GM18502 (cell line): ENCODE measurements around the gene BCAS2.

Experiments used
- ATAC-seq: cut with Tn5 transposase; IDR thresholded peaks from one replicate; pipeline ENCODE4 v1.9.1; 2021; ENCODE audit warnings: mild to moderate bottlenecking; ENCODE audit not compliant: unreplicated experiment, poor library complexity

Gene BCAS2

DNA sequence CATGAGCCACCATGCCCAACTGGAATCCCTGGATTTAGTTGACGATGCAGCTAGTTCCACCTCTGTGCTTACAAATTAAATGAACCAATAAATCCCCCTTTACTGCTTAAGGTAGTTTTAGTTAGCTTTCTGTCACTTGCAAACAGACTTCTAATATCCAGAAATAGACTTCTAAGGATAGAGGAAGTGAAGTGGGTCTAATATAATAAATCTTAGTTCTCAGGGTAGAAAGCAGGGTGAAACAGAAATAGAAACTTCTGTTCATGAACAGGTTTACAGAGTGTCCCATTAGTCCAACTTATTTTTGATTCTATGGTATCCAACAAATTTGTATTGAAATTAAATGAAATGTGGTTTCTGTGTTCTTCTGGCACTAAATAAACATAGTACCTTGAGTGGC, 20.1 kb downstream of the BCAS2 start:
- ATAC-seq, result peak; percentile 51

DNA sequence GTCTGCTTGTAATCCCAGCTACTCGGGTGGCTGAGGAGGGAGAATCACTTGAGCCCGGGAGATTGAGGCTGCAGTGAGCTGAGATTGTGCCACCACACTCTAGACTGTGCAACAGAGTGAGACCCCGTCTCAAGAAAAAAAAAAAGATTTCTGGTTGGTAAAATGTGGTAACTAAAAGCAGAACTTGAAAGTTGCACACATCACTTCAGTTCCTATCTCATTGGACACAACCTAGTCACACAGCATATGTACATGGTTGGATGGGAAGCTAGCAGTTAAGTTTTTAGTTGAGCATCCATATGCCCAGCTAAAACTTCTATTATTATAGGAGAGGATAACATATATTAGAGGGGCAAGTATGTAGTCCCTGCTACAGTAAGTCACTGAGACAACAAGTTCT, 22.1 kb downstream of the BCAS2 start:
- ATAC-seq, result peak; percentile 69

DNA sequence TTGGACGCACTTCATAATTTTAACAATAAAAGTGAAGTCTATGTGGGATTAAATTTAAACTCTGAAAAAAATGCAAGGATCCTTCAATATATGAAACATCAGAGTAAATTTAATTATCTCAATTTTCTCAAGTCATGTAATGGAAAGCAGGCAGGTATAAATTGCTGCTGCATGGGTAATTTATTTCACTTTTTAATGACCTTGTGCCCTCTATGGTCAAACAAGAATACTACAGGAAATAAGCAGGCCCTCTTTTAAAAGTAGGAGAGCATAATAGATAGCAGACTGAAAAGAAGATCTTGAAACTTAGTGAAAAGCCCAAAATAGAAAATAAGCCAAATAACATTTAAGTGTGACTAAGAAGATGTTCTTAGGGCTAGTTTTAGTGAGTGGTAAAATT, 22.9 kb downstream of the BCAS2 start:
- ATAC-seq, result no peak

DNA sequence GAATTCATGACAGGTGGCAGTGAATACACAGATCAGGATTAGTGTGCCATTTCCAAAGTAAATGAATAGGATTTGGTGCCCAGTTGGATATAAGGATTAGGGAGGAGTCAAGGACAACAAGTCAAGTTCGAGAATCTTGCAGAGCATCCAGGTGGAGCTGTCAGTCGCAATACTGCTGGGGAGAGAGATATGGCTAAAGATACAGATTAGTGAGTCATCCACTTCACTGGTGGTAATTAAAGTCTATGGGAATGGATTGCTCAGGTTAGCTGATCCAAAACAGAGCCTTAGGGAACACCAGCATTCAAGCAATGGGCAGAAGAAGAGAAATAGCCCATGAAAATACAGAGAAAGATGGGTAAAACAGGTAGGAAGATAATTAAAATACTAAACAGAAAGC, 26.8 kb downstream of the BCAS2 start:
- no peak for ATAC-seq

DNA sequence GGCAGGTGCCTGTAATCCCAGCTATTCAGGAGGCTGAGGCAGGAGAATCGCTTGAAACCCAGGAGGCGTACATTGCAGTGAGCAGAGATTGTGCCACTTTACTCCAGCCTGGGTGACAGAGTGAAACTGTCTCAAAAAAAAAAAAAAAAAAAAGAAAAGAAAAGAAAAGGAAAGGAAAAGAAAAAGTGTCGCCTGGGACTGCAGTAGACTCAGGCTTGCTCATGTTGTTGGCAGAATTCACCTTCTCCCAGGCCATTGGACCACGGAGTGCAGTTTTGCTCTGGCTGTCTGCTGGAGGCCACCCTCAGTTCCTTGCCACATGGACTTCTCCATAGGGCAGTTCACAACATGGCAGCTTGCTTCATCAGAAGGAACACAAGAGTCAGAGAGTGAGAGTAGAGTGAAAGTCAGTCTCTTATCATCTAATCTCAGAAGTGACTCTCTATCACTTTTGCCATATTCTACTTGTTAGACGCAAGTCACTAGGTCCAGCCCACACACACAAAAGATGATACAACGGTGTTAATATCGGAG, 29.2 kb downstream of the BCAS2 start:
- no peak for ATAC-seq

DNA sequence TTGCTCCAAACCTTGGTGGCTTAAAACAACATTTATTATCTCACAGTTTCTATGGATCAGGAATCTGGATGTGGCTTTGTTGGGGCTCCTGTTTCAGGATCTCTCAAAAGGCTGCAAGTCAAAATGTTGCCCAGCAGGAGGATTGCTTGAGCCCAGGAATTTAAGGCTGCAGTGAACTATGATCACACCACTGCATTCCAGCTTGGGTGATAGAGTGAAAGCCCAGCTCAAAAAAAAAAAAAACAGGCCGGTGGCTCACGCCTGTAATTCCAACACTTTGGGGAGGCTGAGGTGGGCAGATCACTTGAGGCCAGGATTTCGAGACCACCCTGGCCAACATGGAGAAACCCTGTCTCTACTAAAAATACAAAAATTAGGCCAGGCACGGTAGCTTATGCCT, 30.0 kb downstream of the BCAS2 start:
- ATAC-seq, result no peak

DNA sequence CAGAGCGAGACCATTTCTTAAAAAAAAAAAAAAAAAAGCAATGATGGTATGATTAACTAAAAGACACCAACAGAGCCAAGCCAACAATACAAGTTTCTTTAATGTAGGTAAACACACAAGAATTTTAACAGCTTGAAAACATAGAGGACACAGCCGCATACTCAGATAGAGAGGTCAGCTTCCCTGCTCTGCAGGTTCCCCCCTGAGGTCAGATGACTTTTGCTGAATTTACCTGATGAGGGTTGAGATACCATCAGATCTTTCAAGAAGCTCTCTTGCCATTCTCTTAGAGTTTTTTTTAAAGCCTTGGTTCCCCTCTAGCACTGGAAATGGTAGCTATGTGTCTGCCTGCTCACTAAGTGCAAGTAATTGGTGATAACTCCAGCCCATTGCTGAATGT, 31.1 kb downstream of the BCAS2 start:
- no peak for ATAC-seq

DNA sequence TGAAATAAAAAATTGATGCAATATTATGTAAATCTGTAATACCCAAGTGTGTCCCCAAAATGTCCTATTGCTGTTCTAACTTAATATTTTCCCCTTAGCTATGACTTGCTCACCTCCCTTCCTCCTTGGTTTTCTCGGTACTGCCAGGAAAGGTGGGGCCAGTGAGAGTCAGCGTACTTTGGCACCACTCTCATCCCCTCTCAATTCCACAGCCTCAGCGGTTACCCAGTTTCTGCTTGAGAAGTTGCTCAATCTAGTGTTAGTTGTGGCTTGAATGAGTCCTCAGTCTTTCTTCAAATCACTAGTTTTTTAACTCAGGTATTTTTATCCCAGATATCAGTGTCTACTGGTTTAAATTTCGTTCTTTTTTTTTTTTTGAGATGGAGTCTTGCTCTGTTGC, 32.3 kb downstream of the BCAS2 start:
- no peak for ATAC-seq

DNA sequence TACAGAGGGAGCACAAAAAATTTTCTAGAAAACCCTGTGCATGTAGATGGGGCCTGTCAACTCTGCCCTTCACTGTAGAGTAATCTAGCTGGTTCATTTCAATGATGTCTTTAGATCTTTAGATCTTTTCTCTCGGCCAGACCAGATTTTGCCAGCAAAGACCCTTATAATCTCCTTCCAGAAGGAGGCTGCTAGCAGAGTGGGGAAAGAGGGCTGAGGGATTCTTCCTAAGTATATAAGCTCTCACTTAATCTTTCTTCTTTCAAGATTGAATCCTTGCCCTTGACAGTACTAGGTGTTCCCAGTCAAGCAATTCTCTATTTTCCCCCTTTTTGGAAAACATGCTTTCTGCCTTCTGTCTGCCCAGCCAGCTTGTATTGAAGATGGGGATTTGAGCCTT, 34.3 kb downstream of the BCAS2 start:
- no peak for ATAC-seq

DNA sequence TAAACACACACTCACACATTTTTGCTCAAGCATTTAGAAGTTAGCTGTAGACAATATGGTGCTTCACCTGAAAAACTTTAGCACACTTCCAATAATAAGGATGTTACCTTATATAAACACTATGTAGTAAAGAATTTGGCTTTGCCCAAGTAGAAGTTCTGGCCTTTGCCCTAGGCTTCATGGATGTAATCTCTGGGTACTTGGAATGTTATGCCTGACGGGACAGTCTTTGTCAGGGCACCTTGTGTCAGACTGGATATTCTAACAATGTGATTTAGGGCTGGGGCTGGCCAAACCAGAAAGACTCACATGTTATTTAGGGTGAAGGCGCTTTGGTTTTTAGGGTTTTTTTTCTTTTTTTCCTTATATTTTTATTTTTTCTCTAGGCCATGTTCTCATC, 35.6 kb downstream of the BCAS2 start:
- ATAC-seq, result no peak

DNA sequence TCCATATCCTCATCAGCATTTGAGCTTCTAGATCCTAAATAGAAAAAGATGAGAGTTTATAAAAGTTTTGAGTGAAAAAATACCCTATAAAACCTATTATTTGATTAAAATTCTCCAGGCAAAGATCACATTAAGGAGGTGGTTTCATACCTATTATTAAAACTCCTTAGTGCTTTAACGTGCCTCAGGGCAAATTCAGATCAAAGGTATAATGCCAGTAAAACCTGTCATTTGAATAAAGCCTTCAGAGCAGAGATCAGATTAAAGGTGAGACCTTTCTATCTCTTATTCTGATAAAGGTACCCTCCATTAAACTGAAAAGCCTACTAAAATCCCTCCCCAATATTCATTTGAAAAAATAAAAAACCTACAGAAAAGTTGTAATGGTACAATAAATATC, 36.1 kb downstream of the BCAS2 start:
- no peak for ATAC-seq

DNA sequence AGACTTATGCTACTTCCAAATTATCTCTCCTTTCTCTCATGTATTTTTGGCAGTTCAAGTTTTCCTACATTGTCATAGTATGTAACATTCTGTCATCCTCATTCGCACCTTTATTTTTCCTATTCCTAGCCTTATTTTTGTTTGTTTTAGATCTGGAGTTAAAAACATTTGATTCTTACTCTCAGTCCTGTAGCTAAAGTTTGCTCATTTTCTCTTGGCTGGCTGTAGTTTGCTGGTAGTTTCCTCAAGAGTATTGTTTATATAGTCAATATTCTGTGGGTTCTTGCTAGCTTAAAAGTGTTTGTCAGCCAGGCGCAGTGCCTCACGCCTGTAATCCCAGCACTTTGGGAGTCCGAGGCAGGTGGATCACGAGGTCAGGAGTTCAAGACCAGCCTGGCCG, 40.6 kb downstream of the BCAS2 start:
- no peak for ATAC-seq

DNA sequence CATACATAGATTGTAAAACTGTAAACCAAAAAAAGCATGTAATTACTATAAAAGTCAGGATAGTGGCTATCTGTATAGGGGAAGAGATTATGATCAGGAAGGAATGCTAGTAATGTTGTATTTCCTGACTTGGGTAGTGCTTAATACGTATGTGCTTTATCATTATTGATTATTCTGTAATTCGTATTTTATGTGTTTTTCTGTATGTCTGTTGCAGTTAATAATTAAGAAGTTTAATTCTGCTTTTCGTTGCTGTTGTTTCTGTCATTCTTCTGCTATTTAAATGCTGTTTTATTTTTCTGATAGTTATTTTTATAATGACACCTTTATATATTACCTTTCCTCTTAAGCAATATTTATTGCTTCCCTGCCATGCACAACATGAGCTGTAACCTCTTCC, 41.1 kb downstream of the BCAS2 start:
- ATAC-seq, result no peak

DNA sequence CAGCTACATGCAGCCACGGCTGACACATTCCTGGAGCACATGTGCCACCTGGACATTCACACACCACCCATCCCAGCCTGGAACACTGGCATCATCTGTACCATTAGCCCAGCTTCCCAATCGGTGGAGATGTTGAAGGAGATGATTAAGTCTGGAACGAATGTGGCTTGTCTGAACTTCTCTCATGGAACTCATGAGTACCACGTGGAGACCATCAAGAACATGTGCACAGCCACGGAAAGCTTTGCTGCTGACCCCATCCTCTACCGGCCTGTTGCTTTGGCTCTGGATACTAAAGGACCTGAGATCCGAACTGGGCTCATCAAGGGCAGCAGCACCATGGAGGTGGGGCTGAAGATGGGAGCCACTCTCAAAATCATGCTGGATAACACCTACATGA, 45.4 kb downstream of the BCAS2 start:
- ATAC-seq, result no peak

DNA sequence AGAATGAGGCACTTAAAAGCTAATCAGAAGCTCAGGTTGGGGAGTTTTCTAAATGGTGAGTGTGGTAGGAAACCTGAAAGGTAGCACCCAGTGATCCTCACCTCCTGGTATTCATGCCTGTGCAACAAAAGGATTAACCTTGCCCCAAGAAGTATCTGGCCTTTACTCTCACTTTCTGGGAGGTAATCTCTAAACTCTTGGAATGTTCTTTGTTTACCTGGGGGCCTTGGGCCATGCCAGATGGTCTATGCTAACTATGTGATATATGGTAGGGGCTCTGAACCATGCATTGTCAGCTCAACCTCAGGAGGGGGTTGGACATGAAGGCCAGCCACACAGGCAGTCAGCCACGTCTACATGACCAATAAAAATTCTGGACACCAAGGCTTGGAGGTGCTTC, 46.0 kb downstream of the BCAS2 start:
- ATAC-seq, result no peak

DNA sequence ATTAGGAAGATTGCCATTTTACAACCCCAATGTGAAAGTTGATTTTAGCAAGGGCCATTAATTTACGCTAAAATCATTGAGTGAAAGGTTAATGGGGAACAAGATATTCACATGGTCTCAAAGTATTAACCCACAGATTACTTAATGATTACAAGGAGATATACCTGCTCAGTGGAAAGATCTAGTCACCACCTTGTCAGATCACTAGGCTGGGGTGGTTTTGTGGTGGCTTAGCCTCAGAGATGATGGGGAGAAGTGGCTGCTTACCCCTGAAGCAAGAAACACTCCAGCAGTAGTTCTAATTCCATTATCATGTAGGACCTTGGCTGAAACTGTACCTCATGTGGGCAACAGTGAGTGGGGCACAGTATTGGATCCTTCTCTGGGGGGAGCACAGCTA, 50.3 kb downstream of the BCAS2 start:
- ATAC-seq, result no peak

DNA sequence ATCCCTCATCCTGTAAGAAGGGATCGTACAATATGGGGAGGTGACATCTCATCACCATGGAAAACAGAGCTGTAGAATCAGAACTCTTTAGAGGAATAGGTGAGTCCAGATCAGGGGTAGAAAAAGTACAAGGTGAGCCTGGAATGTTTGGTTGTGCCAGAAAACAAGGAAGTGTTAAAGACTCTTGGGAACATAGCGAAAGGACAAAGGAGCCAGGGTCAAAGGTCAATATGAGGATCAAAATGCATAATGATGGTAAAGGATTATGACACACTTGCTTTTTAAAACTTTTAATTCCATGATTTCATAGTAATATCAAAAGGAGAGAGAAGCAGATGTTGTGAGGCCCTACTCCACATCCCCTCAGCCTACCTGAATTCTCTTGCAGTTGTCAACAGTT, 51.2 kb downstream of the BCAS2 start:
- ATAC-seq, result no peak

DNA sequence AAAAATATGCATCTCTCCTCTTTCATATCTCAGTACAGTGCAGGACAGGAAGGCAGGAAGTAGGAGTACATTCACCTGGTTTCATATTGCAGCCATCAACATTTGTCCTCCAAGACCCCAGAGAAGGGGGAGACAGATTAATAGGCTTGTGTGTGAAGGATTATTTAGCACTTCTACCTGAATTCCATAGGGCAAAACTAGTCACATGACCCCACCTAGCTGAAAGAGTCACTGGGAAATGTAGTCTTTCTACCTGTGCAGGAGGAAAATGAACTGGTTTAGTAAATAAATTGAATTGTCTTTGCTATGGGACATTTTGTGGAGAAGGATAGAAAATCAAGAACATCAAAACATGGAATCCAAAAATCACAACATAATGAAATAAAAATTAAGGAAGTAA, 56.5 kb downstream of the BCAS2 start:
- ATAC-seq, result no peak

DNA sequence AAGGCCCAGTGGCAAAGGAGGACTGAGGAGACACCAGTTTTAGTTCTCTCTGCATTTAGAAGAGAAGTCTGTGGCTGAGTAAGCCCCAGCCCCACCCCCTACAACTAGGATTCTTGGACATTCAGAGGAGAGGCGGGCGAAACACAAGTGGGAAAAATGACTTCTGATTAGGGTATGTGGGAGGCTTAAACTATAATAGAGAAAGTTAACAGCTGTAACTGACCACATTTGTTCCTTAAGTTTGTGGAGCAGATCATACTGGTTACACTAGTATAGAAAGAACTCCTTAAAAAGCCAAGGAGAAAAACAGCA, 59.2 kb downstream of the BCAS2 start:
- no peak for ATAC-seq

DNA sequence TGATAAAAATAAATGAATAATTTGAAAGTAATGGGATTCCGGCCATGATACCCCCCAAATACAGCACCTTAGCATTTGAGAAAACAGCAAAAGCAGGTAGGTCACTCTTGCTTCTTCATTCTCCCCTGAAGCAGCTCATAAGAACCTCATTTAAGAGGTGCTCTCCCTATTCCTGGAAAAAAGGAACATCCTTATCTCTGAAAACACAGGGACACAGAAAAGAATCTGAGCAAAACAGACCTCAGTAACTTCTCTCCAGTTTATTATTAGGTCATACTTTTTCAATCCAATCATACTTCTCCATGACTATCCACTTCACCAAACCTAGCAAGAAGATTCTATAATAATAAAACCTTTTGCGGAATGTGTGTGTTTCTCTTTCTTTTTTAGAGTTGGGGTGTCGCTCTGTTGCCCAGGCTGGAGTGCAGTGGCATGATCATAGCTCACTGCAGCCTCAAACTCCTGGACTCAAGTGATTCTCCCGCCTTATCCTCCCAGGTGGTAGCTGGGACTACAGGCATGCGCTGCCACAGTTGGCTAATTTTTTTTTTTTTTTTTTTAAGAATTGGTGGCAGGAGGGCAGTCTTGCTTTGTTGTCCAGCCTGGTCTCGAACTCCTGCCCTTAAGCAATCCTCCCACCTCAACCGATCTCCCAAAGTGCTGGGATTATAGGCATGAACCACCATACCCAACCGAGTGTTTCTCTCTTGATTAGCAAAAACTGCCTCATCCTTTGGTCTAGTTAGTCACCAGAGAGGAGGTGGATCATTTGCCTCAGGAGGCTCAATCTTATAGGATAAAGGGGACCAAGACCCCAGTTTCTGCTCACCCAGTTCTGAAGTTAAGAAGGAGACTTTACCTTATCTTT, 59.8 kb downstream of the BCAS2 start:
- no peak for ATAC-seq
